Middle frontal gyrus (tissue), 1 donor: ENCODE results near the gene TMEM19.
A peak's percentile ranks its signal among the peaks of the same experiment; 100 is the strongest.

ENCODE experiments used
- DNase-seq: peaks from one replicate; pipeline ENCODE4 v3.0.0-alpha.2; 2015; ENCODE audit warnings: low spot score; ENCODE audit errors: extremely low spot score

TMEM19 gene

DNA sequence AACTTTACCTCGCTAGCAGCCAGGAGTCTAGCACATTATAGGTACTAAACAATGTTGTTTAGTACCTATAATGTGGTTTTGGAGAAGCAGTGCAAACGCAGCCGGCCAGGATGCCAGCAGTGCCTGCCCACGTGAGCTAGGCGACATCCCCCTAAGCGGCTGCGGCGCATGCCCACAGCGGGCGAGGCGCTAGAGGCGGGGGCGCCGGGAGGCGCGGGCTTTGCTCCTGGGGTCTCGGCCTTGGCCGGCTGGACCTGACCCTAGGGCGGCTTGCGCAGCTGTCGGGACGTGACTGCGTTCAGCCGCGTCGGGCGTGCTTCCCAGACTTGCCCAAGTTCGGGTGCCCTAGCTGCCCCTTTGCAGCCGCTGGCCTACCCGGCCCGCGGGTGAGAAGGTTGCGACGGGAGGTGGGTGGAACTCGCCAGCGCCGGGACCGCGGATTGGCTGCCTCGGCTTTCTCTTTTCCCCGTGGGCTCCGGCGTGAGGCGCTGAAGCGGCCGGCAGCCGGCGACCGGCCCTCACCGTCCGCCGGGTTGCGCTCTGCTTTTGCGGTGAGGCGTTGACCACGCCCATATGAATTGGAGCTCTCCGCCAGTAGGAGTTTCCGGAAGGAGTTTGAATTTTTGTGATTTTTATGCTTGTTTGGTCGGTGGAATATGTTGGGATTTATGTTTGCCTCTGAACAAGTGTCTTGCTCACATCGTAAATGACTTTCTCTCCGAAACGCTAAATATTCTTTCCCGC lies at the start of gene TMEM19:
Gene TMEM19 (plus strand): TSS at position 169 of the 744 bp plus-strand sequence. CDS start 599 bp downstream, outside the sequence.
- peak; percentile 89 for DNase-seq

DNA sequence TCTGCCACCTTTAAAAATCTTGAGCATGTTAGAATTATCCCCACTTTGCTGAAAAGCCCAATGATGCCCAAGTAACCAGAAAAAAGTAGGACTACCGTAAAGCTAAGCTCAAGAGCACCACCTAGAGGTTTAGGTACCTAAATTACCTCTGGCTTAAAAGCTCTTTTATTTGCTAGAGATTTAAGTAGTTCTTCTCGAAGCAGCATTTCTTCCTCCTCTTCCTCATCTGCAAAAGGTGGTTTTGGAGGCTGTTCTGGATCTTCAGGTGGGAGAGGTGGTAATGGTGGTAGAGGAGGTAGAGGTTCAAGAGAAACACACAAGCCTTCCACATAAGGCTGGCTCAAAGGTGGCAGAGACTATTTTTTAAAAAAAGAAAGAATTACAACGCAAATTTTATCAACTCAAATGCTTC lies 49.2 kb upstream of the TMEM19 start:
- peak; percentile 46 for DNase-seq

DNA sequence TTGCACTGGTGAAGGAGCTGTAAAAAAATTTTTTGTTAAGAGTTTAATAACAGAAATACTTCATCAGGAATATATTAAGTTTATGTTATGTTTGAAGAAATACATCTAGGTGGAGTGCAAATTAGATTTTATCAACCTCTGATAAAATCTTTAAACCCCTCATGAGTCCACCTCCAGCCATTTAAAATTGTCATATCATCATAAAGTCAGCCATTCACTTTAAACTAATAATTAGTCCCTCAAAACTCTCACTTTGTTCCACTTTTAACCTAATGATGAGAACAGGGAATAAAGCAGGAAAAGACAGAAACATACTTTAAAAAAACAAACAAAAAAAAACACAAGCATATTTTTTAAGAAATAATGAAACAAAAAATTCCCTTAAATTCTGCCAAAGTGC lies 47.4 kb upstream of the TMEM19 start:
- no peak for DNase-seq

DNA sequence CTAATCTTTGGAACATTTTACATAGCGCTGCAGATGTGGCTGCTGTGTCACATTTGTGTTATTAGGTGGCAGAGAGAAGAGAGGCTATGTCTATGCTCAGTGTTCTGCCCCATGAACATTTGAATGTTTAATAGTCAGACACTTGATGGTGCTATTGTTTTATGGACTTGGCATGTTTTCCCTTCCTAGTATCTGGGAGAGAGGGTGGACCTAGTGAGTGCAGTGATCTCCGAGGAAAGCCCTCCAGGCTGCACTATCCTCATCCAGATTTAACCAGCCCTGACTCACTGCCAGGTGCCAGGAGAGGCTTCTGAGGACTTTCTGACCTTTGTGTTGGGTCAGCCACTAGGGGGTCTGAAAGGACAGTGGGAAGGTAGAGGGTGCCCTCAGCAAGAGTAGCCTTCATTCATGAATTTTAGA lies 46.5 kb upstream of the TMEM19 start:
- DNase-seq = no peak

DNA sequence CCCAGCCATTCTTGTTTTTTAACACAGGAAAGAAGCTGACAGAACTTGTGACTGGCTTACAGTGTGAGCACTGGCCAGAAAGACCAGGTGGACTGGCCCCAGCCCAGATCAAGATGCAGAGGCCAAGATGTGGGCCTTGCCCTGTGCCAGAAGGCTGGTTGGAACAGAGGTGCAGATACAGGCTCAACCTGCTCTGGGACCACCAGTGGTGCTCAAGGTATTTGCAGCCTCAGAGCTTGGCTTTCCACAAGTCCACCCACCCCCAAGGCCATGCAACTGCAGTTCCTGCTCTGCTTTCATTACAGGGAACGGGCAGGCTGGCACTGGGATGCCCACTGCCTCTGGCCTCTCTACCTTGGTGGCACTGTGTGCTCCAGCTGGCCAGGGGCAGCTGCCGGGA lies 45.6 kb upstream of the TMEM19 start:
- no peak for DNase-seq

DNA sequence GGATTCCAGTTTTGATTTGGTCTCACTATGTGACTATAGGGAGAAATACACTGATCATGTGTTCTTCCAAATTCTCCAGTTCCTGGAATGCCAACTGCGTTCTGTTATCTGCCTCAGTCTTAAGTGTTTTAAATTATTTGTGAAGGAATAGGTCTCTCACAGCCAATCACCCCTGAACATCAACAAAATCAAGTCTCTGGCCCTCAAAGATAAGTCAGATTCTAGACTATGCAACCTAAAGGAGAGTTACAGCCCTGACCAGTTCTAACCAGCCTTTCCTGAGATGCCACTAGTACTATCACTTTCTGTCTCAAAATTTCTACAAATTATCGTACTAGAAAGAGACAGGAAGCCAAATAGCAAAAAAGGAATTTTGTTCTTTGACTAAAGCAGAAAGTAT lies 44.5 kb upstream of the TMEM19 start:
- no peak for DNase-seq

DNA sequence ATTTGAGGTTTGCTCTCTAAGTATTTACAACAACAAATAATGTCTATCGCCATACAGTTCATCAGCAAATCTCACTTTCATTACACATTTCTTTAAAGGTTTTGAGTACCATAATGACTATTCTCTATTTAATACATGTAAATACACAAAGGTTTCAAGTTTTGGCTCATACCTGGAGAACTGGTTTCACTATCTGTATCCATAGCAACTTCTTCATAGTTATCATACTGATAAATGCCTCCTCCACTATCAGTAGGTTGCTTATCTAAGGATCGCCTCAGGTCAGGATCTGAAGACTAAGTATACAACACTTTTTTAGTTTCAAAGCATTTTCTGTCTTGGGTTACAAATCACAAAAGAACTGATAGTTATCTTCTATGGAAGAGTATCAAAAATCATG lies 43.6 kb upstream of the TMEM19 start:
- no peak for DNase-seq

DNA sequence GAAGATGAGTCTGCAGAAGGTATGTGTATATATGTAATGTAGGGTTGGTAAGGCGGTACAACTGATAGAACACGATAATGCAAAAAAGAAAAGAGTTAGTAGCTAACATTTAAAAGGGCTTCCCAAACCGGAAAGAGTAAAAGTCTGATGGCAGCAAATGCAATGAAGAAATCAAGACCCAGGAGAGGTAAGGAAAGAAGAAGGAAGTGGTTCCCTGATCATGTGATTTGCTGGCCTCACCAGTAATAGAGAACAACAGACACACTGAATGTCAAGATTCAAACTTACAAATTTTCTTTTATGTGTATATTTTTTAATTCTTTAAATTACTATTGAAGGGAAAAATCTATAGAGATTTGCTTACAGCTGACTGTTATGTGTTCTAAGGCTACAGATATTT lies 40.6 kb upstream of the TMEM19 start:
- no peak for DNase-seq

DNA sequence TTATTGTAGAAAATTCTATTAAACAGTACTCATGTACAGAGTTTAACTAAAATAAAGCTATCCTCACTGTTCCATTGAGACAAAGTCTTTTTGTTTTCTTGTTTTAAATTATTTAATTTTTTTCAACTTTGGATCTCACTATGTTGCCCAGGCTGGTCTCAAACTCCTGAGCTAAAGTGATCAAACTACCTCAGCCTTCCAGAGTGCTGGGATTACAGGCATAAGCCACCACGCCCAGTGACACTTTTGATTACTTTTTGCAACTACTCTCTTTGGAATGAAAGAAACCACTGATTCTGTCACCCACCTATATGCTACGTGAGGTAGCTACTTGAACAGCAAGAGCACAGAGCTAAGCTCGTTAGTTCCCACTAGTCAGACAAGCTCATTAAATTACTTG lies 39.4 kb upstream of the TMEM19 start:
- no peak for DNase-seq

DNA sequence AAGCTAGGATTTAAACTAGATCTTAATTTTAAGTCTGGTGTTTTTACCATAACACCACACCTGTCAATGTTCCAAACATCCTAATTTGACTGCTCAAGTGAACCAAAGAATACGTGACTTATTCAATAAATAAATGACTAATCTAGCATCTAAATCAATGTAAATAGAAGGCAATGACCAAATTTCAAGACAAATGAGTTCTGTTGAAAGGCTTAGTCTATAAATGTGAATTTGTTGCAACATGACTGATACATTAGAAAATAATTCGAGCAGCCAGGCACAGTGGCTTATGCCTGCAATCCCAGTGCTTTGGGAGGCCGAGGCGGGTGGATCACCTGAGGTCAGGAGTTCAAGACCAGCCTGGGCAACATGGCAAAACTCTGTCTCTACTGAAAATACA lies 37.3 kb upstream of the TMEM19 start:
- no peak for DNase-seq

DNA sequence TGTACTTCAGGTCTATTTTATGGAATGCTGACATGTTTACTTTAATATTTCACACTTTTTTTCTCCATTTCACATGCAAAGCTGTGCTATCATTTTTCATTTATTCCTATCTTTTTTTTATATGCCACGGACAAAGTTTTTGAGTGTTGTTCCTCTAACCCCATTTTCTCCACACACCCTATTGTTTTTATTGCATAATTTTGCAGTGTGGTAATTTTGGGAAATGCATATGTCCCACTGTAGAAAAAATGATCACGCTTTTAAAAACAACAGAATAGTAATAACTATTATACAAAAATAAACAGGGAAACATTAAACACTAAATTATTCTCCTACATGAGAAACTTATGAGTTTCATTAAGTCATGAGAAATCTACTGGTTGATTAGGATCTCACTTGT lies 36.5 kb upstream of the TMEM19 start:
- DNase-seq = no peak

DNA sequence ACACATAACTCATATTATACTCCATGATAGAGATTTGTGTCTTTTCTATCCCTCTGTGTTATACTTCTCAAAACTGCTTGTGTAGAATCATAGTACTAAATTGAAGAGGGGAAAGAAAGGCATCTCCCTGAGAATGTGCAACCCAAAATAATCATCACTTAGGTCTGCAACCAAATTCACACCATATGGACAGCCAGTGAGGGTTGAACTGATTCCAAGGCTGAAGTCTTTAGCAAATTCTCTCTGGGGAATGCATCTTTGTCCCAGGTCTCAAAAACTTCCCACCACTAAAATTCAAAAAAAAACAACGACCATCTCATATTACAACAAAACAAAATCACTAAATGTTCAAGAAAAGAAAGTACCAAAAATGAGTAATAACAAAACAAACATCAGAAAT lies 33.2 kb upstream of the TMEM19 start:
- DNase-seq = no peak

DNA sequence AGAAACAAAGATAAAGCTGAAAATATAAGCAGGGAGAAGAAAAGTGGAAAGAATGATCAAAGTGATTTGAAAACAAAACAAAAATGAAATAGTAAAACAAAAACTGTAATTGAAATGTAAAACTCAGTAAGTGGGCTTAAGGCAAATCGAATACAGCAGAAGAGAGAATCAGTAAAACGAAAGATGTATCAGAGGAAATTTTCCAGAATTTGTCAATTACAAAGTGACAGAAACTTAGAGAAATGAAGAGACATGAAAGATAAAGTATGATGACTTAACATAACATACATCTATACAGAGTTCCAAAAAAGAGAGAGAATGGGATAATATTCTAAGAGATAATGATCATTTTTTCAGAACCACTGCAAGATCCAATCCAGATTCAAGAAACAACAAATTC lies 32.7 kb upstream of the TMEM19 start:
- DNase-seq = no peak

DNA sequence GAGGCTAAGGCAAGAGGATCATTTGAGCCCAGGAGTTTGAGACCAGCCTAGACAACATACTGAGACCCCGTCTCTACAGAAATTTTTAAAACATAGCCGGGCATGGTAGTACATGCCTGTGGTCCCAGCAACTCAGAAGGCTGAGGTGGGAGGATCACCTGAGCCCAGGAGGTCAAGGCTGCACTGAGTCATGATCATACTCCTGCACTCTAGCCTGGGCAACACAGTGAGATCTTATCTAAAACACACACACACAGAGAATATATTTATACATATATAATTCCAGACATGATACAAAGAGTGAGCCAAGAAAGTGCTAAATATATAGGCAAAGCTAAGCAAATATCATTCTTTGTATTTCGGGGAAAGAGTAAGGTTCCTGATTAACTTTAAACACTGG lies 31.7 kb upstream of the TMEM19 start:
- no peak for DNase-seq

DNA sequence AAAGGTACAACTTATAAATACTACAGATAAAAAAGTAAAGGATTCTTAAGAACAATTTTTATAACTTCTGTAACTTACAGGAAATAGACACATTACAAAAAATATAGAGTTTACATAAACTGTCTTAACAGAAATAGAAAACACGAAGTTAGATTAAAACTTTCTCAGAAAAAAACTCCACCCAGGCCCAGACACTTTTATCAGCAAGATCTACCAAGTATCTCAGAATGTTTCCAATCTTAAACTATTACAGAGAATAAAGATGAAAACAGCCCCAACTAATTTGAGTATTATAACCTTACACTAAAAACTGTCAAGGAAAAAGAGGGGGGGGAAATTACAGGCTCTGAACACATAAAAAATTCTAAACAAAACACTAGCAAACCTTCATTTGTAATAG lies 30.4 kb upstream of the TMEM19 start:
- DNase-seq = no peak

DNA sequence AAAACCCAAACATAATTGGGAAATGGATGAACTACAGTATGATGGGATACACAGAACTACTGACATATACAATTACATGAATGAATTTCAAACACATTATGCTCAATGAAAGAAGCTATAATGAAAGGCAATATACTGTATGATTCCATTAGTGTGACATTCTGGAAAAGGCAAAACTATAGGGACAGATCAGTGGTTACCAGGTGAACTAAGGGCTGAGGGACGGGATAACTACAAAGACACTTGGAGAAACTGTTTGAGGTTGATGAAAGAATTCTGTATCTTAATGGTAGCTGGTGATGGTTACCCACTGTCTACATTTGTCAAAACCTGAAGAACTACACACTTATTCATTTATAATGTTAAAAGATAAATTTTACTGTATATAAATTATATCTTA lies 30.0 kb upstream of the TMEM19 start:
- no peak for DNase-seq

DNA sequence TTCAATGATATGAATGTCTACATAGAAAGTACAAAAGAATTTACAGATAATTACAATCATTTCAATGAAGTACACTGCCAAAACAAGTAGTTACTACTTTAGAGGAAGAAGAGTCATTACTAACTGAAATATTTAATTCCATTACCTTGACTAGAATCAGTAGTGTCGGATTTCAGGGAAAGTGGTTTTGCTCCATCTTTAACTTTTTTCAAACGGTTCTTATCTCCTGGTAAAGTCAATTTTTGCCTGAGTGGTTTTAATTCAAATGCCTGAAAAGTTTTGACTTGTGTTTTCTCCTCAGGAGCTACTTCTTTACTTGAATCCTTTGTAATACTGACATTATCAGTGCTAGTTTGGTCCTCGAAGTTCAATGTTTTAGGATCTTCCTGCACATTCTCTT lies 29.1 kb upstream of the TMEM19 start:
- DNase-seq = no peak

DNA sequence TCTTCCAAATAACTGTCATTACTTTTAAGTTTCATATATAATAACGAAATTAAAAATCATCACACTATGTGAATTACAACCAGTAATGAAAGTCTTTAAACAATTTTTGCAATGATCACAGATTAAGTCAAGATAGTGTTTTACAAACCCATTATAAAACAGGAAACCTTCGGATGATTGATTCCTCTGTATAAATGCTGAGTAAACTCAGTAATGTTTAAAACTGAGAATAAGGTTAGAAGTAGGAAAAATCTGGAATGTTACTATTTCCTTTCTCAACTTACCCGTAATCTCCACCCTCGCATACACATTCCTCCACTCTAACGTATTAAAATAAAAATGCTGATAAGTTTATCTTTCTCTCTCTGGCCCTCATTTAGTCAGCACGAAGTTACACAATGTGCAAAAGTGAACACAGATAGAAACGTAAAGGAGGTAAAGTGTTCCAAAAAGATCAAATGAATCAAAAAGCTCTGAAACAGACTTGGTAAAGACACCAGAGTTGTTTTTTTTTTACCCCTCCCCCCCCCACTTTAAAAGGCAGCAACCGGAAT lies 23.8 kb upstream of the TMEM19 start:
- no peak for DNase-seq

DNA sequence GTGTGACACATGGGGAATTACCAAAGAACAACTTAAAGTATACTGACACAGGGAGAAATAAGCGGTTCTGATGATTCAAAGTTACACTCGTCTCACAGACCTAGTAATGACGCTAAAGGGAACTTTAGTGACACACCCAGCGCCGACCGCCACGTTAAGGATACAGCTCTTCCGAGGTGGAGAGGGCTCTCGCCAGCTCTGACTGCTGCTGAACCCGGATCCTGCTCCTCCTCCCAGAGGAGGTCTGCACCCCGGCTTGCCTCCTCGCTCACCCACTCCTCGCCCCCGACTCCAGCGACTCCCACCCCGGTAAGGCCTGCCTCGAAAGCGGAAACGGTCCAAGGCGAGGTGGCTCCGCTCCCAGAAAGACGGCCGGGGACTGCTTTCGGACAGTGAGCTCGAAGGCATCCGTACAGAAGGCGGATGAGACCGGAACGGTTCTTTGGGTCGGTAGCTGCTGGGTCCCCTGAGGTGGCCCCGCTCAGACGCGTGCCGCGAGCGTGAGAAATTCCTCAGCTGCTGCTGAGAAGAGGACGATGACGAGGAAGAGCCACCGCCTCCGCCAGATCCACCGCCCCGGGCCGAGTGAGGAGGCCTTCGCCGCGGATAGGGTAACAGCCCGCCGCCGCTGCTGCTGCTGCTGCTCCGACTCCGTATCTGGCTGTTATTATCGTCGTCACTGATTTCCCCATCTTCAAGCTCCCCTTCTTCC lies 22.9 kb upstream of the TMEM19 start:
- DNase-seq = no peak

DNA sequence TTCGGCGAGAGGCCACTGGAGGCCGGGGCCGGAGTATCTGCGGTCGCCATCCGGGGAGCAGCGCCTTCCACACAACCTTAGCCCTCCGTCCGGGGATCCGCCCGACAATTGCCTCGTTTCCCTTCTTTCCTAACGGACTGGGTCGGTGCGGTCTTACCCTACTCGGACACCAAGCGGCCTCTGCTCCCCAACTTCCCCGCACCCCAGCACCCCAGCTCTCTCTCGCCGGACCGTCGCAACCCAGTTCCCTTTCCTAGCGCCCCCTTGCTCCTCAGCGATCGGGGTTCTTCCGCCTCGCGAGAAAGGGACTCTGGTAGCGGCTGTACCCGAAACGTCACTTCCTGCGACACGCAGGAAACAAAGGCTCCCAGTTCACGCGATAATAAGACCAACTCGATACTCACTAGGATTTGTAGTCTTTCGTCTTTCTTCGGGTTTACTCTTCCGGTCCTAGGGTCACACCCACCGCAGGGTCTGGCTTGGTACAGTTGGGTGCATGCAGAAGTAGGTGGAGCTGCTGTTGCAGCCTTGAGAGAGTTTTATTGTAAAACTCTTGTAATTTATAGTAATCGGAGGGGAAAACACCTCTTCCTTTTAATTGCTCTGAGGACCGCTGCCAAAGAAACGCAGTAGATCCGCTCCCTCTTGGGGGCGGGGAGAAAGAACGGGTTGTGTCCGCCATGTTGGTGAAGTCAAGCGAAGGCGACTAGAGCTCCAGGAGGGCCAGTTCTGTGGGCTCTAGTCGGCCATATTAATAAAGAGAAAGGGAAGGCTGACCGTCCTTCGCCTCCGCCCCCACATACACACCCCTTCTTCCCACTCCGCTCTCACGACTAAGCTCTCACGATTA lies 22.1 kb upstream of the TMEM19 start, which contains the start of the genes THAP2 and ZFC3H1:
Gene THAP2 (plus strand): TSS at position 741 of the 850 bp plus-strand sequence. CDS start 209 bp downstream, outside the sequence.
Gene ZFC3H1 (minus strand): TSS at position 288 of the 850 bp plus-strand sequence. CDS start 238 bp downstream, at position 50.
- DNase-seq = peak; percentile 97

DNA sequence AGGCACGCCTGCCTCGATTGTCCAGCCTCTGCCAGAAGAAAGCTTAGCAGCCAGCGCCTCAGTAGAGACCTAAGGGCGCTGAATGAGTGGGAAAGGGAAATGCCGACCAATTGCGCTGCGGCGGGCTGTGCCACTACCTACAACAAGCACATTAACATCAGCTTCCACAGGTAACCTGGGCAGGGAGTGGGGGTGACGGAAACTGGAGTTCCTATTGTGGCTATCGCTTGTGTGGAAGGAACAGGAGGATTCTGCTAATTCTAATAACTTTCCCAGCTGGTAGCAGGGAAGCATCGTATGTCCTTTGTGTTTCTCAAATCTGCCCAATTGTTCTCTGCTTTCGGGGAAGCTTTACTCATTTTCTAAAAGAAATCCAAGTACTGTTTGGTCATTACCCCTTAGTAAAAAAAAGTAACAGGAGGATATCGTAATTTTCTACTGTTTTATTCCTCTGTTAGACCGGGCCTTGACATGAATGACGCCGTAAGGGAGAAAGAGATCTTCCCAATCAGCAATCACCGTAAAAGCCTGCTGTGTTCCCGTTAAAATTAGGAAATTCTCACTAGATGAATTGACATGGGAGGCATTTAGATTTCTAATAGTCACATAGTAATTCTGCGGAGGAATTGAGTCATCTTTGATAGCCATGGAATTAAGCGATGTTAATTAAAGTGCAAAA lies 21.3 kb upstream of the TMEM19 start:
- no peak for DNase-seq
